Ishikawa (cell line): ENCODE measurements around the gene GTF3C5.

Experiments
- CREB1 ChIP-seq: IDR thresholded peaks from 2 replicates; pipeline ENCODE4 v1.6.1; 2012; ENCODE audit warnings: low read depth
- EGR1 ChIP-seq: IDR thresholded peaks from 2 replicates; pipeline ENCODE4 v1.6.1; 2012
- EP300 ChIP-seq: IDR thresholded peaks from 2 replicates; pipeline ENCODE4 v1.6.1; 2012; ENCODE audit warnings: borderline replicate concordance
- FOXM1 ChIP-seq: IDR thresholded peaks from 2 replicates; pipeline ENCODE4 v1.6.1; 2012; ENCODE audit warnings: low read depth, borderline replicate concordance
- NFIC ChIP-seq: IDR thresholded peaks from 2 replicates; pipeline ENCODE4 v1.6.1; 2012
- RAD21 ChIP-seq: IDR thresholded peaks from 2 replicates; pipeline ENCODE4 v1.6.1; 2012; ENCODE audit warnings: low read depth
- TAF1 ChIP-seq: IDR thresholded peaks from 2 replicates; pipeline ENCODE4 v1.6.1; 2012; ENCODE audit warnings: low read depth, mild to moderate bottlenecking
- YY1 ChIP-seq: IDR thresholded peaks from 2 replicates; pipeline ENCODE4 v1.6.1; 2012; ENCODE audit warnings: low read depth
- ZBTB7A ChIP-seq: IDR thresholded peaks from 2 replicates; pipeline ENCODE4 v1.6.1; 2012; ENCODE audit warnings: low read depth
- TF ChIP-seq, protein P1 (sequence below): IDR thresholded peaks from 2 replicates; pipeline ENCODE4 v1.6.1; 2012; ENCODE audit warnings: low read depth, mild to moderate bottlenecking
- TF ChIP-seq, protein P2 (sequence below): IDR thresholded peaks from 2 replicates; pipeline ENCODE4 v1.6.1; 2012
- TF ChIP-seq, protein P3 (sequence below): IDR thresholded peaks from 2 replicates; pipeline ENCODE4 v1.6.1; 2012

DNA sequence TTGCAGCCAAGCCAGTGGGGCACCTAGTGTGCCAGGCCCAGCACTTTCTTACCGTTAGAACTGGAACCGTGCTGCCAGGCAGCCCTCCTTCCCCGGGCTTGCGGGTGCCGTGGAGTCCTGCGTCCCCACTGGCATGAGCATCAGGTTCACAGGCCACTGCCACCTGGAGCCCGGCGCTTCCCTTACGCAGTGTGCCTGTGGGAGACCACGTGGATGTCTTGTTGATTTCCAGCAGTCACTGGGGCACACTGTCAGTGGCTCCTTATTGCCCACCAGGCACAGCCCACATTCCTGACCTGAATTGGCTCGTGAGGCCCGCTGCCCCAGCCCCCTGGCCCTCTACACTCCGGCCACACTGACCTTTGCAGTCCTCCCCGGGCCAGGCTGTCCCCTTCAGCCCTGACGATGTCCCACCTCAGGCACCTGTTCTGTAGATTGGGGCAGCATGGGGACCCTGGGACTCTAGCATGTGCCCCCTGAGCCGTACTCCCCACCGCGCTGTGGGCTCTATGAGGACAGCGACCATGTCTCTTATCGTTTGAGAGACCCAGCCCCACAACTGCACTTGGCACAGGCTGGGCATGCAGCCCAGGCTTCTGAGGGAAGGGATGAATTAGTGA lies 20.6 kb downstream of the GTF3C5 start:
- TF ChIP-seq EGR1 (no peak), RAD21 (no peak), CREB1 (no peak), NFIC (no peak), TAF1 (no peak), YY1 (no peak), EP300 (no peak), ZBTB7A (no peak), FOXM1 (no peak)
- TF ChIP-seq, protein P1, sequence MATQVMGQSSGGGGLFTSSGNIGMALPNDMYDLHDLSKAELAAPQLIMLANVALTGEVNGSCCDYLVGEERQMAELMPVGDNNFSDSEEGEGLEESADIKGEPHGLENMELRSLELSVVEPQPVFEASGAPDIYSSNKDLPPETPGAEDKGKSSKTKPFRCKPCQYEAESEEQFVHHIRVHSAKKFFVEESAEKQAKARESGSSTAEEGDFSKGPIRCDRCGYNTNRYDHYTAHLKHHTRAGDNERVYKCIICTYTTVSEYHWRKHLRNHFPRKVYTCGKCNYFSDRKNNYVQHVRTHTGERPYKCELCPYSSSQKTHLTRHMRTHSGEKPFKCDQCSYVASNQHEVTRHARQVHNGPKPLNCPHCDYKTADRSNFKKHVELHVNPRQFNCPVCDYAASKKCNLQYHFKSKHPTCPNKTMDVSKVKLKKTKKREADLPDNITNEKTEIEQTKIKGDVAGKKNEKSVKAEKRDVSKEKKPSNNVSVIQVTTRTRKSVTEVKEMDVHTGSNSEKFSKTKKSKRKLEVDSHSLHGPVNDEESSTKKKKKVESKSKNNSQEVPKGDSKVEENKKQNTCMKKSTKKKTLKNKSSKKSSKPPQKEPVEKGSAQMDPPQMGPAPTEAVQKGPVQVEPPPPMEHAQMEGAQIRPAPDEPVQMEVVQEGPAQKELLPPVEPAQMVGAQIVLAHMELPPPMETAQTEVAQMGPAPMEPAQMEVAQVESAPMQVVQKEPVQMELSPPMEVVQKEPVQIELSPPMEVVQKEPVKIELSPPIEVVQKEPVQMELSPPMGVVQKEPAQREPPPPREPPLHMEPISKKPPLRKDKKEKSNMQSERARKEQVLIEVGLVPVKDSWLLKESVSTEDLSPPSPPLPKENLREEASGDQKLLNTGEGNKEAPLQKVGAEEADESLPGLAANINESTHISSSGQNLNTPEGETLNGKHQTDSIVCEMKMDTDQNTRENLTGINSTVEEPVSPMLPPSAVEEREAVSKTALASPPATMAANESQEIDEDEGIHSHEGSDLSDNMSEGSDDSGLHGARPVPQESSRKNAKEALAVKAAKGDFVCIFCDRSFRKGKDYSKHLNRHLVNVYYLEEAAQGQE, result no peak
- TF ChIP-seq, protein P2, sequence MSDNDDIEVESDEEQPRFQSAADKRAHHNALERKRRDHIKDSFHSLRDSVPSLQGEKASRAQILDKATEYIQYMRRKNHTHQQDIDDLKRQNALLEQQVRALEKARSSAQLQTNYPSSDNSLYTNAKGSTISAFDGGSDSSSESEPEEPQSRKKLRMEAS, result no peak
- TF ChIP-seq, protein P3, sequence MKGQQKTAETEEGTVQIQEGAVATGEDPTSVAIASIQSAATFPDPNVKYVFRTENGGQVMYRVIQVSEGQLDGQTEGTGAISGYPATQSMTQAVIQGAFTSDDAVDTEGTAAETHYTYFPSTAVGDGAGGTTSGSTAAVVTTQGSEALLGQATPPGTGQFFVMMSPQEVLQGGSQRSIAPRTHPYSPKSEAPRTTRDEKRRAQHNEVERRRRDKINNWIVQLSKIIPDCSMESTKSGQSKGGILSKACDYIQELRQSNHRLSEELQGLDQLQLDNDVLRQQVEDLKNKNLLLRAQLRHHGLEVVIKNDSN, result no peak
